ENCODE data around the gene RAD51C.

- TF ChIP-seq CTCF (conservative IDR thresholded peaks at IDR 0.05 in 1 of 2, IDR thresholded peaks at IDR 0.05 in 1 of 2; ENCODE audit: low read depth in 1 of 2, low read length in 2 of 2) (no peak), EZH2 (IDR thresholded peaks at IDR 0.05; ENCODE audit: low read length, missing control alignments) (no peak)
Observed at GRCh38 chr17:58677194-58677880, 15.1 kb upstream of the RAD51C start.
